Pons (tissue), 1 donor: ENCODE measurements around the gene CCL11.

ENCODE experiments used
- DNase-seq: peaks from one replicate; pipeline ENCODE4 v3.0.0-alpha.2; 2016; ENCODE audit warnings: low spot score

Gene CCL11

DNA sequence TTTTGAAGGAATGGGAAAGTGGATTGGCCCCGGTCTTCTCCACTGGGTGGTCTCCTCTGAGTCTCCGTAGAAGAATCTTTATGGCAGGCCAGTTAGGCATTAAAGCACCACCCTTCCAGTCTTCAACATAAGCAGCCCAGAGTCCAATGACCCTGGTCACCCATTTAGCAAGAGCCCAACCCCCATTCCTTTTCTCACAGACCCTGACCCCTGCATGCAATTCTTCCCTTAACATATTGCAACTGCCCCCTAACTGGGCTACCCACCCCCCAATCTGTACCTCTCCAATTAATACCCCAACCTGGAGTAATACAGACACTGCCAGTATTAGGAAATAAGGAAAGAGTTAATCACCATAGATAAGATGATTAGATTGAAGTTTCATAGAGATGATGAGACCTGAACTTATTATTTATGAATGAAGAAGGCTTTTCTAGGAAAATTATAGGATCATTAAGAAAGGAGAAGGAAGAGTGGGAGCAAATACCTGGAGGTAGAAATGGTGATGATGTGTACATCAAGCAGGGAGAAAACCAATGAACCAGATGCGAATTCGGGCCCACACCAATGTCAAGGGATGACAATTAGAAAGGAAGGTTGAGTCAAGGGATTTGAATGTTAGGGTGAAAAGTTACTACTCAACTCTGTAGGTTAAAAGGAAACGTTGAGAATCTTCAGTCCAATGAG is 28.1 kb upstream of the CCL11 start:
- DNase-seq: no peak

DNA sequence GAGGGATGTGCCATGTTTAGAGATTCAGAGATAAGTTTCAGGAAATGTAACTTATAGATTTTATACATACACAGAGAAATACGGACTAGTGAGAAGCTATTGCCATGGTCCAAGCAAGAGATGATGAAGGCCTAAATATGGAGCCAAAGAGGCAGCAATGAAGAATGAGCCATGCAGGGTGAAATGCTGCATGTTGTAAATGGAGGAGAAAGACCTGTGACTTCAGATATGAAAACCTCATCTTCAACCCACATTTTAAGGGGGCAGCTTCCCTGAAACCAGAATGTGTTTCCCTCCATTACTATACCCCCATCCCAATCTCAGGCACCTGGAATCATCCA is 27.6 kb upstream of the CCL11 start:
- no peak for DNase-seq

DNA sequence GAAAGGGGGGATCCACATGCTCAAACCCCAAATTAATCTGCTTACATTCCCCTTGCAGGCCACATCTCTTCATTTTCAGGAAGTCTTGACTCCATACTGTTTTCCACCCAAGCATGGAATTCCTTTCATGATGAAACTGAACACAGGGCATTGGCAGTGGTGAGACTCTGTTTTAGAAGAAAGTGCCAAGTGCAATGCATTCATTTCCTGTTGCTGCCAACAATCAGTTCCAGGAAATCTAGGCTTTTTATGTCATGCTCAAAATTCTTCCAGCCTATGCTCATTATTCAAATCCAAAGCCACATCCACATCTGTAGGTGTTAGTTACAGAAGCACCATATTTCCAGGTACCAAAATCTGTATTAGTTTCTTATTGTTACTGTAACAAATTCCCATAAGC is 26.4 kb upstream of the CCL11 start:
- no peak for DNase-seq

DNA sequence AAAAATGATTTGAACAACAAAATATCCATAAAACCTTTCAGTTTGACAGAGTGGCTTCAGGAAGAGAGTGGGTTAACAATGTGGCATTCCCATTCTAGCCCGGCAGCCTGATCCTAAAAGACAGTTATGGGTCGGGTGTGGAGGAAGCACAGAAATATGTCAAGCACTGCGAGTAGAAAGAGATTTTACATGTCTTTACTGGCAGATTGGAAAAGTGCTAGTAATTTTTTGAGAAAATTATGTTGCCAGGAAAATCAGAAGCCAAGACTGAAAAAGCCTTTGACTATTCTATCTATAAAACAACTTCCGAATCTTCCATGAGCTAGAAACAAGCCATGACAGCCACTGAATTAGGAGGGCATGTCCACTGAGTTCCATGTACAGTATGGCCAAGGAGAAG is 24.7 kb upstream of the CCL11 start:
- no peak for DNase-seq

DNA sequence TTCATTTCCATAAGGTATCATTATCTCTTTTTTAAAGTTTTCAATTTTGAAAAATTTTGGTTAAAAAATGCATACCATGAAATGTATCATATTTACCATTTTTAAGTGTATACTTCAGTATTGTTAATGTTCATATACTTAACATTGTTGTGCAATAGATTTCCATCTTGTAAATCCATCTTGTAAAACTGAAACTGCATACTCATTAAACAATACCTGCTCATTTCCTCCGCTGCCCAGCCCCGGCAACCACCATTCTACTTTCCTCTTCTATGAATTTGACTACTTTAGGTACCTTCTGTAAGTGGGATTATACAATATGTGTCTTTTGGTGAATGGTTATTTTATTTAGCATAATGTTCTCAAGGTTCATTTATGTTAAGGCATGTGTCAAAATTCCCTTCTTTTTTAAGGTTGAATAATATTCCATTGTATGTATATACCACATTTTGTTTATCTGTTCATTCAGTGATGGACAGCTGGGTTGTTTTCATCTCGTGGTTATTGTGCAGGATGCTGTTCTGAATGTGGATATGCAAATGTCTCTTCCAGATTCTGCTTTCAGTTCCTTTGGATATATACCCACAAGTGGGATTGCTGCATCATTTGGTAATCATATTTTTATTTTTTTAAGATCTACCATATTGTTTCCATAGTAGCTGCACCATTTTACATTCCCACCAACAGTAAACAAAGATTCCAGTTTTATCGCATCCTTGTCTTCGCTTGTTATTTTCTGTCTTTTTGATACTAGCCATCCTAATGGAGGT is 23.8 kb upstream of the CCL11 start:
- no peak for DNase-seq

DNA sequence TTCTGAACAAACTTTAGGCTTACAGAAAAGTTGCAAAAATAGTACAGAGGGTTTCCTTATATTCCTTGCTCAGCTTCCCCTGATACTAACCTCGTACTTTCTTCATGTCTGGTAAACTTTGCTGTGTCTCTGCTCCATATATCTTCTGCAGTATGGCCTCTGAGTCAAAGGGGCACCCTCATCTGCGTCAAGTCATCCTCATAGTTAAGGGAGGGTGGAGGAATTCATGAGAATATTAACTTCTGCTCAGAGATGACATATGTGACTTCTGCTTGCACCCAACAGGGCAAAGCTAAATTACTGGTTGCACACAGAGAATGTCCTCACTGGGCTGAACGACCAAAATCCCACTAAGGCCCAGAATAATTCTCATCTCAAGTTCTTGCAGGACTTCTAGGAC is 19.8 kb upstream of the CCL11 start:
- no peak for DNase-seq

DNA sequence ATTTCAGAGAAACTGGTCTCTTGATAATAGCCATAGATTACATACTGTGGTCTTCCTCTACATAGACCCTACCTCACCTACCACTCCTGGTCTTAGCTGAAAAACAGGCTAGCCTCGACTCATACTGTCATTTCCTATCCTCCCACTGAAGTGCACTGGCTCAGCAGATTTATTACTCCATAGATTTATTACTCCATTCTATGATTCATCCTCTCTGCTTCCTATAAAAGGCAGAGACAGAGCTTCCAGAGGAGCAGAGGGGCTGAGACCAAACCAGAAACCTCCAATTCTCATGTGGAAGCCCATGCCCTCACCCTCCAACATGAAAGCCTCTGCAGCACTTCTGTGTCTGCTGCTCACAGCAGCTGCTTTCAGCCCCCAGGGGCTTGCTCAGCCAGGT is 15.6 kb upstream of the CCL11 start, which contains the start of gene CCL7:
TSS of gene CCL7 (plus strand) at position 253 of the 400 bp plus-strand sequence. CDS start at position 323, 70 bp downstream.
- DNase-seq: no peak

DNA sequence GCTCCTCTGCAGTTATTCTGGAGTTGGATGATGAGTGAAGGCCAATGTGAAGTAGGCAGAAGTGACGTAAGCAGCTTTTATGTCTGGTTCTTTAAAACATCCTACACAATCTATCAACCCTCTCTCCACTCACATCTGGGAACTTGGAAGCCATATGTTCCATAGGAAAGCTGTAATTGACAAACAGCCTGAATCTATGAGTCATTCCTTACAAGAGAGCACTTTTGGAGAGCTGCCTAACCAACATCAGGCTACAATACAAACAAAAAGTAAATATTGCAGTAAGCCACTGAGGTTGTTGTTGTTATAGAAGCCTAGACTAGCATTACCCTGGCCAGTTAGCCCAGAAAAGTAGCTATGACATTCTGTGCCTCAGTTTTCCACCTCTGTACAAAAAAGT is 9.7 kb upstream of the CCL11 start:
- no peak for DNase-seq

DNA sequence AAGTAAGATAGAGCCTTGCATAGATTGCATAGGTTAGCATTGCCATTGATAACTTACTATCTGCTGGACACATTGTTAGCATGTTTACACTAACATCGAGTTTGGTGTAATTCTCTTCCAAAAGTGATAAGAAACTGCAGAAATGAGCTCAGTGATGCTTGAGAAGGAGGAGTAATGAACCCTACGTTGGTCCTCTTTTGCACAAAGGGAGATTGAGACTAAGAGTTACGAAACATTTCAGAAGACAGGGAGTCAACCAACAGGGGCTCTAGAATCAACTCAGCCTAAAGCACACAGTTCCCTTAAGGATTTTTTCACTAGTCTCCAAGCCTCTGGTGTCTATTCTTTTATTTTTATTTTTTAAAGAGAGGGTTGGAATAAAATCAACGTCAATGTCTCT is 8.7 kb upstream of the CCL11 start:
- DNase-seq: no peak

DNA sequence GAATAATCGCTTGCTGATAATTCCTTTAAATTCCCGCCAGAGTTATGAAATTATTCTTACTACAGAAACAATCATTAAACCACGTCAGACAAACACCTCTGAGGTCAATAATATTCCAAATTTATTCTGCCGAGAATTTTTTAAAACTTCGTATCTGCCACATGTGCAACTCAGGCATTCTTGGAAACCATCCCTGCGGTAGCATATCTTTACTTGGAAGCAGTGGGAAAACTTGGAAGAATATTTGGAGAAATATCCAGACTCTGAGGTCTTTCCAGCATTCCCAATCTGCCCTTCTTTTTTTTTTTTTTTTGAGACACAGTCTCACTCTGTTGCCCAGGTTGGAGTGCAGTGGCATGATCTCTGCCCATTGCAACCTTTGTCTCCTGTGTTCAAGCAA is 2.0 kb upstream of the CCL11 start:
- DNase-seq: no peak

DNA sequence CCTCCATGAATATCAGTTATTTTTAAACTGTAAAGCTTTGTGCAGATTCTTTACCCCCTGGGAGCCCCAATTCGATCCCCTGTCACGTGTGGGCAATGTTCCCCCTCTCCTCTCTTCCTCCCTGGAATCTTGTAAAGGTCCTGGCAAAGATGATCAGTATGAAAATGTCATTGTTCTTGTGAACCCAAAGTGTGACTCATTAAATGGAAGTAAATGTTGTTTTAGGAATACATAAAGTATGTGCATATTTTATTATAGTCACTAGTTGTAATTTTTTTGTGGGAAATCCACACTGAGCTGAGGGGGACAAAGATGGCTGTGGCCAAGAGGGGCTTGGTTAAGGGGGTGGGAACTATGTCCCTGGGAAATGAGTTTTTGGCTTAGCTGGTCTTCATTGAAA is 2.3 kb downstream of the CCL11 start:
- DNase-seq: no peak

DNA sequence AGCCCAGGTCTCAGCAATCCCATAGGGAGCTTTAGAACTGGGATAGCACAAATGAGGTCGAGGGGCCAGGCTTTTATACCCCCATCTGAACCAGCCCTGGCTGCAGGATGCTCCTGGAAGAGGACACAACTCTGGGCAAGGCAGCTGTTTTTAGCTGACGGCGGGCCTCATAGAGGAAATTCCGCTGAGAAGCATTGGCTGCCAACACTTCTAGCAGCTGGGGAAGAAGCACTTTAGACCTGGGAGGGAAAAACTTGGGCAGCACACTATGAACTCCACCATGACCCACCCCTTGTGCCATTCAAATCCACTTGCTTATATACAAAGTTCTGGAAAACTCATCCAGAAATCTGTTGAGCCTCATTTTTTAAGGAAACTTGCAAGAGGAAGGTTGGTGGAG is 5.0 kb downstream of the CCL11 start:
- no peak for DNase-seq

DNA sequence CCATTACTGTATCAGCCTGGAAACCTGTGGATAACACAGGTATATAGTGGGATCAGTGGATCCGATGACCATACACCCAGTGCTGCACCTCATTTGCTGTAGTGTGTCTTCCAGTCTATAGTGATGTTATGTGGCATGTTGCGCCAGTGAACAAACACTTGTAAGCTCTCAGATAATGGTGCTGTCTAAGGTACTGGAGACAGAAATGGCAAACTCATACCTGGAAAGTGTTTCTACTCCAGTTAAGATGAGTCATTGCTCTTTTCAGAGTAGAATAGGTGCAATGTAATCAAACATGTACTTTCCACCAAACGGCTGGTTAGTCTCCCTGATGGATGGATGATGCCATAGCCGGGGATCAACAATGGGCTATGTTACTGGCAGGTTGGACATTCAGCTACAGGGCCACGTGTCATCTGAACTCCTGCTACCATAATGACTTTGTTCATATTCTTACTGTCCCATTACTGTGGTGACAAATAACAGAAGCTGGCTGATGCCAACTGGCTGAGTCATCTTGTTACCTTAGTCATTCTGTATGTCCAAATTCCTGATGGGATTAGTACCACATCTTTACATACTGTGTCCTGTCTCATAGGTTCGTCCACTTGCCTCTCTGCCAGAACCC is 6.3 kb downstream of the CCL11 start:
- no peak for DNase-seq

DNA sequence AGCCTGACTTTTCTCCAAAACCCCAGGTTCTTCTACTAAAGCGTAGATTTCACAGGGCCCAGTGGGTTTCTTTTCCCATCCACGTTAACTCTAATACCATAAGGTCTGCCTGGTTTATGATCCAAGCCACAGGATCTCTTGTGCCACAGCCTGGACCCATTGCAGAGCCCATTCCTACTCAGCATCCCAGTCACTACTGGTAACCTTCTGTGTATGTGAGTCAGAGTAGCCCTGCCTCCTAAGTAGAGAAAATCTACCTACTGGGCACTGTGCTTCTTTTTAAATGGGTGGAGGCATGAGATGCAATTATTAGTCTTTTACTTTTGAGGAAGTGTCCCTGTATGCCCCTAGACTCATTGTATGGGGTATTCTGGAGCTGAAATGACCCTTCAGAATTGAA is 13.5 kb downstream of the CCL11 start:
- DNase-seq: no peak

DNA sequence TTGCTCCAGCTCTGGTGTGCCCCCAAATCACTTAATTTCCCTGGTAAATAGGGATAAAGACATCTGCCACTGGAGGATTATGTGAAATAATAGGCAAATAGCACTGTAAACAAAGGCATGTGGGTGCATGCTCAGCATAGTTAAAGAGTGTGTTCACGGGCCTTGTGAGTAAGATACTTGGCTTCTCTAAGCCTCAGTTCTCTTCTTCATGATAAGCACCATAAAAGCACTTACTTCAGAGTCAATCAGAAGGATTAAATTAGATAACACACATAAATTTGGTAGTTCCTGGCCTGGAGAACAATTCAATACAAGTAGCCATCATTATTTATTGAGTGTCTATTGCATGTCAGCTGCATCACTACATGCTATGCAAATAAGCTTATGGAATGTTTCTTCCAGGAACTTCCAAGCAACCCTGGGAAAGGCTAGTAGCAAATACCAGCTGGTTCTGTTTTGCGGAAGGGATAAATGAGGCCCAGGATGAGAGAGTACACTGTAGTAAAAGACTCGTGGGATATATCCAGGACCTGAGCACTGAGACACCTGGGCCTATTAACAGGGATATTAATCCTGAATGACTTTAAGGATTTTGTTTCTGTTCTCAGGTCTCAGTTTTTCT is 14.5 kb downstream of the CCL11 start:
- no peak for DNase-seq

DNA sequence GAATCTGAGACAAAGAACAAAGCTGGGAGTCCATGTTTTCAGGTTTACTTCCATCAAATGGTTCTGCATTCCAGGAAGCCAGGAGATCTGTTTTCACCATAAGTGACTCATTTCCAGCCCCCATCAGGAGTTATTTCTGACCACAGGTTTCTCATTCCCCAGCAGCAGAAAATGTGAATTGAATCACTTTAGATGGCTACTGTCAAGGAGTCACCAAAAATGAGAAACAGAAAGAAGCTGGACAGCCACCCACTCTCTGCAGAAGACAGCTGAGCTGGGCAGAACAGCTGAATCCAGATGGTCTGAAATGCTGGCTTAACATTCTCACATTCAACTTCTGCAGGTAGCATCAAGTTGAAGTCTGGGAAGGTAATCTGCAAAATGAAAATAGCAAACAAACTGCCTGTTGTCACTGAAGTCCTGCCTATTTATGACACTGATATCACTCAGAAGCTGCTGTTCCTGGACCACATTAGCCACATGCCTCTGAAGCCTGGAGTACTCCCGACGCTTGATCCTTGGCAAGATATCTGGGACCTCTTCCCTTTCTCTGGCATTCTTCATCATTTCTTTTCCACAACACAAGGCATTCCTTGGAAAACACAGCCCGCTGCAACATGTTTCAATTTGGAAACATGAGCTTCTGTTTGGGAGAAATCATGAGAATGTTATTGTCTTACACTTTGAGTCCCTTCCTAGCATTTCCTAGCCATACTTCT is 15.3 kb downstream of the CCL11 start:
- no peak for DNase-seq

DNA sequence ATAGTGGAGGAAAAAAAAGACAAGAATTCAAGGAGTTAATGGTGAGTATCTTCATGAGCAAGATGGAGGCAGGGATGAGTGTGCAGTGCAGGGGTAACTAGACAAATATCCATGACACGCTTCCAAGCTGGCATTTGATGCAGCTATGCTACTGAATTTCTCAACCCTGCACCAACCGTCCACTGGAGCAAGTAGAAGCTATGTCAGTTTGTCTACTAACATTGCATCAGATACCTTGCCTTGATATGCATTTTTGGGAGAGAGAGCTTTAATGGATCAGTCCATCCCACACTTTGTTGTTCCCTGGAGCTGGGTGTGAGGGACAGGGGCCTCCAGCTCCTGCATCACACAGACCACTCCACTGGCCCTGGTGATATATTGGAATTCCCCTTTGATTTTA is 16.4 kb downstream of the CCL11 start:
- DNase-seq: no peak

DNA sequence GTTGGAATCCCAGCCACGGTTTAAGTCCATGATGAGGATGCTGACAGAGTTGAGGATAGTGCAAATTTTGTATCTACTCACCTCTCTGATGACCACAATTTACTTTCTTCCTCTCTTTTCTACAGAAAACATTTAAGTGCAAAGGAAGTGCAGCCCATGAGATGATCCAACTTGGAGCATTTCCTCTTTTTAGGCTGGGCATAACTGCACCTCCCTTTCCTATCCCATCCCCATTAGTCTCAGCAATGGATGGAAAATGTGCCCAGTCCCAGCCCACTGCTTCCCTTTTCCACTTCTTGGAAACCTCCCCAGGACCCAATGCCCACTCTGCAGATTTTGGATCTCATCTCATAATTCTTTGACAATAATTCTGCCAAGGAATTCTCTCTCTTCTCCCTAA is 17.1 kb downstream of the CCL11 start:
- no peak for DNase-seq

DNA sequence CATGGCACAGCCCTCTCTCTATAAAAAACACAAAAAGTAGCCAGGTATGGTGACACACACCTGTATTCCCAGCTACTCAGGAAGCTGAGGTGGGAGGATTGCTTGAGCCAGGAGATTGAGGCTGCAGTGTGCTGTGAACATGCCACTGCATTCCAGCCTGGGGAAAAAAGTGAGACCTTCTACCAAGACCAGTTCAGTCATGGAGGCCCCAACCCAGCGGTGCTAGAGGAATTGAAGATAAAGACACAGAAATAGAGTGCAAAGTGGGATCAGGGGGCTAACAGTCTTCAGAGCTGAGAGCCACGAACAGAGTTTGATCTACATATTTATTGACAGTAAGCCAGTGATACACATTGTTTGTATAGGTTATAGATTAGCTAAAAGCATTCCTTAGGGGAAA is 18.1 kb downstream of the CCL11 start:
- DNase-seq: no peak

DNA sequence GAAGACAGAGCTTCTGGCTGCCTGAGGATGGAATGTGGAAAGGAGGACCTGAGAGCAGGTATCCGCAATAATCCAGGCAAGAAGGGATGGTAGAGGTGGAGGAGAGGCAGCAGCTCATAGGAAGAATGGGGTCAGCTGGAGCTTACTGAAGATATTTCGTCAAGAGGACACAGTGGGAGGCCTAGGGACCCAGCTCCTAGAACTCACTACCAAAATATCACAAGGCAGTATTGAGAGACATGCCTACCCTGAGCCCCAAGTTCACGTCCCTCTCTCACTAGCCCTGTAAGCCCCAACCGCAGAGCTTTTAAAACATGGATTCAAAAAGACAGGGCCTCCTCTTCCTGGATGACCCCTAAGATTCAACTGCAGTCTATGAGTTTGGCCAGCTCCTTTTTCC is 19.5 kb downstream of the CCL11 start:
- no peak for DNase-seq

DNA sequence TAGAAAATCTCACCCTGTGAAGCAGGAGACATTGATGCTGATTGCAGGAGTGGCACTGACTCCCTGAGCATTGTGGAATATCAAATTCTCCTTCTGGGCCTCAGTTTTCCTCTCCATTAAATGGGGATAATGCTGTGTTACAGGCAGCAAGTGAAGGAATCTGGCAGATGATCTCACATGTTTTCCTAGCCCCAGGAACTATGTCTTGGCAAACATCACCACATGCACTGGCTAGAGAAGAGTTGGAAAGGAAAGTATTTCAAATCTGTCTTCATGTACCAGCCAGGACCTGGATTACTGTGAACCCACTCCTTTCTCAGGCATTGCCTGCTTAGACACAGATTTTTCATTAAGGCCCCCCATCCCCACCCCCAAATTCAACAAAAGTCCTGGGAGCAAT is 20.1 kb downstream of the CCL11 start:
- DNase-seq: no peak

DNA sequence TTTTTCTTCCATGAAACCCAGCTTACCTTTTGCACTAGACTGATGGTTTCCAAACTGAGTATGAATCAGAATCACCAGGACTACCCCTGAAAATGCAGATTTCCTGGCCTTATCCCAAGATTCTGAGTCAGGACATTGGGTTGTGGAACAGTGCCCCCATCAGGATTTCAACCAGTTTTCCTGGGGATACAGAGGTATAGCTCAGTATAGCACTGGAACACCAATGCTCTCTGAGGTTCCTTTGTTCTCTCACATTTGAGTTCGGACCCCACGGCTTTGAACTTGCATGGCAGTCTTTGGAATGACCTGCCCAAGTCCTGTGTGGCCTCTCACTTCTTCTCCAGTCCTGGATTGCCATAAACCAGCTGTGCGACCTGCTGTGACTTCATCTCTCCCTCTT is 20.9 kb downstream of the CCL11 start:
- peak; percentile 44 for DNase-seq
